GM21515 (cell line): ENCODE results near the gene EPHA5.

Experiments
- ATAC-seq: cut with Tn5 transposase; IDR thresholded peaks from one replicate; pipeline ENCODE4 v1.9.1; 2021; ENCODE audit not compliant: unreplicated experiment

Gene EPHA5

DNA sequence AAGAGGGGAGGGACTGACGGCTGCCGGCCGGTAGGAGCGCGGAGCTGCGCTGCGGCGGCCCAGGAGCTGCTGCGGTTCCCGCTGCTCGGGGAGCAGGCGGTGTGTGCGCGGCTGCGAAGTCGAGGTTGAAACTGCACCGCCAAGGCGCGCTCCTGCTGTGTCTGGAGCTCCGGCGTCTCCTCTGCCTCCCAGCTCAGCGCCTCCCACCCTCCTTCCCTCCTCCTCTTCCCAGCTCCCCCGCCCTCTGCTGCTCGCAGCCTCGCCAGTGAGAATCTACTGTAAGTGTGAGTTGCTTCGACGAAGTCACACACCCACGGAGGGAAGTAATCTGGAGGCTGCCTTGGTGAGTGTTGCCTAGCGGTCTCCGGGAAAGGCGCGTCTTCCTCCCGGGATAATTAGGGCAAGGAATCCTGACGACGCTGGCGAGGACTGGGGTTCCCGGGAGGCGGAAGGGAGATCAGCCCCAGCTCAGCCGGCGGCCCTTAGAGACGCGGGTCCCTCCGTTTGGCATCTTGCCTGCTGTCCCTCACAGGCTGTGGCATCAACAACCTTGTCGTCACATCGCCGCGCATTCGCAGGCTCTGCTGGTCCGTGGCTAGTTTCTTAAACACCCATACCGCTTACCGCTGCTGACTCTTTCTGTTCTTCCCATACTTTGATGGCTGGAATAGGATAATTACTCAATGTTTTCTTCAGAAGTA is at the start of gene EPHA5:
Gene EPHA5, minus strand, starts transcription at position 159 of the 701 bp plus-strand sequence. CDS start 747 bp downstream, outside the sequence.
- no peak for ATAC-seq

DNA sequence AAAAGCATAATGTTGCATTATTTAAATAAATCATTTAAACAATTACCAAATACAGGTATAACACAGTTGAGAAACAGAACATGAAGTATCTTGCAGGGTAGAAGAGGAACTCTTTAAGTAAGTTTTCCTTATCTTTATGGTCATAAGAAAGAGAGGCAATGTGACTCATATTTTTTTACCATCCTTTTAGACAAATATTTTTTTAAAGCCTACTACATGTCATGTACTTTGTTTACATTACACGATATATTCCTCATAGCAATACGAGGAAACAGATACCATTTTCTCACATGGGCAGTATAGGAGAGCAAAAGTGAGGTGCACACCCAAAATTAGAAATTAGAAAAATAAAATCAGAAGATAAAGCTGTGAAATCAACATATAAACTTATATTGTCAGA is 49.3 kb upstream of the EPHA5 start:
- no peak for ATAC-seq

DNA sequence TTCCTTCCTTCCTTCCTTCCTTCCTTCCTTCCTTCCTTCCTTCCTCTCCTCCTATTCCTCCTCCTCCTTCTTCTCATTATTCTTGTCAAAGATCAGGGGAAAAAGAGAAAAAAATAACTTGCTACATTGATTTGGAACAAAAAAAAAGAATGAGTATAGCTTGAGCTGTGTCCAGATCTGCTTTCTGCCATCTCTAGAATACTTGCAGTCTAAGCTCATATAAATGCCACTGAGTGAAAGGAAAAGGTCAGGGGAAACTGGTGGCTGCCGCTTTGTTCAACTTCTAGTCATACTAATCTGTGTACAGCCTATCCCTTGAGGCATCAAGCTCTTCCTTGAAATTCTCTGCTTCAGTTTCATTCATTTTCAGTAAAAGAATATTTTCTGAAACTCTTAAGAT is 28.3 kb upstream of the EPHA5 start:
- ATAC-seq: no peak

DNA sequence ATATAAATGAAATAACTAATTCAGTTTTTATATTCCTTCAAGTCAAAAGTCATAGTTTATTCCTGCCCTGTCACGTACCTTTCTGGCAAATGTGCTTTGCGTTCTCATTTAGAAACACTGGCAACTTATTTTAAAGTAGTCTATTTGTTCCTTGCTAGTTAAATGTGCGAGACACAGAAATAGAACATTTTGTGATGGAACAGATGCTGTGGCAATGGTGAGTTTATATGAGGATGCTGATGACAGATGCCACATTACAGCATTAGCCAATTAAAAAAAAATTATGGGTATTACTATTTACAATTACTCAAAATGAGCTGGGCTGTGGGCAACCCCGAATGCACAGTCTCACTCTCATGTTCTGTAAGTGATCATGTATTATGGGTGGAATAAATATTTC is 26.1 kb upstream of the EPHA5 start:
- no peak for ATAC-seq

DNA sequence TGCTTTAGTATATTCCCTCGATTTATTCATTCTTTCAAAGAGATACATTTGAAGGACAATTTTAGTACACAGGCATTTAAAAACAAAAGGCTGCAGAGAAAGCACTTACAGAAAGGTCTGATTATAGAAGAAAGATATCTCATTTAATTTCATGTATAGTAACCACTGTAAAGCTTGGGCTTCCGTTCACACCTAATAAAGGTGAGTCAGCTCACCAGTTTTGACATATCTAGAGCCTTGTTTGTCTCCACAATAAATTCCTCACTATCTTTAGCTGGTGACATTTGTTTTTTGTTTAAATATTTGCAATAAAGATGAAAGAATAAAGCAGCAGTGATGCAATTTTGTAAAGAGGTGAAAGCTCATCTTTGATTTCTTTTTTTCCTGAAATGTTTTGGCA is 1.1 kb upstream of the EPHA5 start:
- ATAC-seq: no peak

DNA sequence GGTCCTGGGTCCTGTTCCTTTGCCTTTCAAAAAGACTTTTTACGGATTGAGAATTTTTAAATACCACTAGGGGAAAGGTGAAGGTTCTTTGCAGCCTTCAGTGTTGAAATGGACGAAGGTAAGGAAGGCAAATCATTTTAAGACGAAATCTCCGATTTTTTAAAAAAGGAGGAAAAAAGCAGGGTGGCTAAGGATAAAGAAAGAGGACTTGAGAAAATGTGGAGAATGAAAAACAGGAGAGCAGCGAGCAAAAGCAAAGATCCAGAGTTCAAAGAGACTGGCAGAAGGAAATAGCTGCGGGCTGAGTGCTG is 314 bp downstream of the EPHA5 start:
- no peak for ATAC-seq

DNA sequence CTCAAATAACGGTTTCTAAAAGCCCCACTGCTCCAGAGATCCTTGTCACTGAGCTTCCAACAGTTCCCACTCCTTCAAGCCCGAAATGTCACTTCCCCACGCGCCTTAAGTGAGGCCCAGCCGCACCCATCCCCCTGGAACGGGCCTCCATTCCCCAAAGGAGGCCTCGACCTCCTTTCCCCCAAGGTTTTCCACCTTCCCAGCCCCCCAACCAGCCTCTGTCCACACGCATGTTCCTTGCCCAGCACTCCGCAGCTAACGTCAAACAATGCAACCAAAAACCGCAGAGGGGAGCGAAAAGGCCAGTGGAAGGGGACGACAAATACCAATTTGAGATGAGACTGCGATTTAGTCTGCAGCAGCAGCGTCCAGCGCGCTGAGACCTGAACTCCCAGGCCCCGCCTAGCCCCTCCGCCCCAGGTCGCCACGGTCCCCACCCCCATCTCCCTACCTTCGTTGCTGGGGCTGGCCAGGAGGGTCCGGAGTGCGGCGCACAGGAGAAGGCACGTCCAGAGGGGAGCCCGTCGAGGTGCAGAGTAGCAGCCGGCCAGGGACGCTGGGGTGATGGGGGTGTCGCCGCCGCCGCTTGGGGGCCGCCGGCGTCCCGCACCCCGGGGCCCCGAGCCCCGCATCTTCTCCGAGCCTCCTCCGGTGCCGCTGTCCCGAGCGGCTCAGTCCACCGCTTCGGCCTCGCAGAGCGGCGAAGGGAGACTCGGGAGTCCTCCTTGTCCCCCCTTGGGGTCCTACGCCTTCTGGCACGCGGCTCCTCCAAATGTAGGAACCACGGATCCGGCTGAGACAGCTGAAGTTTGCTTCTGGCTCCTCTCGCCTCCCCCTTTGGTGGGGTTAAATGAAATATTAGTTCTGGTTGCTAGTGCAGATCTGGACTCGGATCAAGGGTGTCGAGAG is 924 bp downstream of the EPHA5 start:
- no peak for ATAC-seq

DNA sequence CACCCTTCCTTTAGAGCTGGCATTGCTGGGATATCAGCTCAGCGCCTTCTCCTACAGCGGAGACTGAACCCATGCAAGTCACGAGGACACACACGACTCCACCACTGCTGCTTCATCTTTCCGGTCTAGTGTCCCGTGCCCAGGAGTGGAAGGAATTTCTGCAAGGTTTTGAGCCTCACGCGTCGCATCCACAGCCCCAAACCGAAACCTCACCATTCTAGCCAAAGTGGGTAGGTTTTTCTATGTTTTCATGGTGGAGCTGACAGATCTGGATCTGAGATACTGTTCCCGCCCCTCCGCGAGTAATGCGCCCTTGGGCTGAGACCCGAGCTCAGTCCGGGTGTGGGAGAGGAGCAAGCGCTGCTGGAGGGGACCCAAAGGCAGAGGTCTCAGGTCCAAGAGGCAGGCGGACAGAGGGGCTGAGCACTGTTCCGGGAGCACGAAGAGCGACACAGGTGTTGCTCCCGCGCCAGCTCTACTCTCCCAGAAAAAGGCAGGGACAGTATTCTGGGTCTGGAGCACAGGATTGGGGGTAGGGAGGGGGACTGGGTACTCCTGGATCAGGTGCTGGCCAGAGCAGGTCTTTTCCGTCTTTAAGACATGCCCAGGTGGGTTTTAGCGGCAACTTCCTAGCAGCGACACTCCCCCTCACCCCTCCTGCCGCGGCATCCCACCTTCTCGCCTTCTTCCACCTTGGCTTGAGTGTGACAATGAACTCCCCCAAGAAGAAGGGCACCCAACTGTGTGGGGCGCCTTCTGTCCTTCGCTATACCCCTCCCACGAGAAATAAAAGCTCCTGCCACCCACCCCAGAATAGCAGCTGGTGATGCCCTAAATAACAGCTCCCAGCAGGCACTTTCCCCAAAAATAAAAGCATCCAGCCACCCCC is 1.8 kb downstream of the EPHA5 start:
- no peak for ATAC-seq

DNA sequence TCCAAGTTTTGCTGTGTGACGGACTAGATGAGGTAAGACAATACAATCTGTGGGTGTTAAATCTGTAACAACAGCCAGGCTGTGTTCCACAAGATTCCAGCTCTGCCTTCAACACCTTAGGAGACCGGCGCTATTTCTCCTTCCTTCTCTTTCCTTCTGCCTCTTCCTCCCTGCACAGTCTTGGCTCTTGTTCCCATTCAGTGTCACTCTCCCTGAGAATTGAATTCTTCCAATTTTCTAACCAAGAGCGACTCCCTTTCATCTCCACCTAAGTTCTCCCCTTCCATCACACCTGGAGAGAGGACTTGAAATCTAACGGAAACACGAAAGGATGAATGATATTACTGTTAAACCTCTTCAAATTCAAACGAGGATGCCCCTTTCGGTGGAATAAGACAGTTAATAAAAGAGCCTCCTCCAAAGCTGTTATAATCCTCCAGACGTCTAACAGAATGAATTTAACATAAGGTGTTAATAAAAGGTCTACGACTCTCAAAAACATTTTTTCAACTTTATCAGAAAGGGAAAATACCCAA is 2.7 kb downstream of the EPHA5 start:
- ATAC-seq: no peak

DNA sequence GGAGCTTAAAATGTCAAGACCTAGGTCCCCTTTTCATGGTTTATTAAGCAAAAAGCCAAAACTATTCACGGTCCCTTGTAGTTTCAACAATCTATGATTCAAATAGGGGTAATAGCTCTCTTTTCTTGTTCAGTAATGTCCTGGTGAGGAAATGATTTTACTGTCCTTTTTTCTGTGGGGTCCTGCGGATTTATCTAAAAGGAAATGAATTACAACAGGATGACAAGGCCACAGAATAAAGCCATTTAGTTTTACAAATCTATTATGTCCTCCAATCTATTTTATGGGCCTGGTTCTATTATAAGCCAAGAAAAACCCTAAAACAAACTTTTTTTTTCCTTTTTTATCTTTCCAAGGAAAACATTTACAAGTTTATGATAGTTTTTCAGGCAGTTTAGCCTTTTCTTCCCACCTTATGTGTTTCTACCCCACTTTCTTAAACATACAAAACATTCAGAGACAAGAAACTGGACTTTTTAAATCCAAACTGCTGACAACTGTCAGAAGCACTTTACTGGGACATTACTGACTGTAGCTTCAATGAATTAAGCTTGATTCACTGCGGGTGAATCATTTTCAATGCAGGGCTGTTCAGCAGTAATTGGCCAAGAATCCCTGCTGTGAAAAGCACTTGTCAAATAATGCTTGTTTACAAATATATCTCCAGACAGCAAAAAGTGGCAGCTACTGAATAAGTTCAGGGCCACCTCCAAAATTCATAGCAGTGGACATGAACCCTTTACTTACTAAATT is 4.3 kb downstream of the EPHA5 start:
- no peak for ATAC-seq

DNA sequence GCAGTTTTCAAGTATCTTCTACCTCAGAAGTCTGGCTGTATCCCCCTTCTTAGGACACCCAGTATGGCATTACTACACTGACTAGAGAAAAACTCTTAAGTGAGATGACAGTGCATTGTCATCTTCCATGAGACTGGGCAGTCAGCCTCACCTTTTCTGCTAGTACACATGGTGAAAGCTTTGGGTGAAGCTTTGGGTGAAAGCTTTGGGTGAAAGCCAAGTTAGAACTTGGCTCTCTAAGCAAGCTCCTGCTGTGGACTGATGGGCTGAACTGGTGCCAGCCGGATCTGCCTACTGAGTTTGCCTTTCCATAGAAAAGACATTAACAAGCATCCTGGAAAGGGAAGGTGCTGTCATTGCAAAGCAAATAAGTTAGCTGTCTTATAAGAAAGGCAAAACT is 8.8 kb downstream of the EPHA5 start:
- ATAC-seq: no peak

DNA sequence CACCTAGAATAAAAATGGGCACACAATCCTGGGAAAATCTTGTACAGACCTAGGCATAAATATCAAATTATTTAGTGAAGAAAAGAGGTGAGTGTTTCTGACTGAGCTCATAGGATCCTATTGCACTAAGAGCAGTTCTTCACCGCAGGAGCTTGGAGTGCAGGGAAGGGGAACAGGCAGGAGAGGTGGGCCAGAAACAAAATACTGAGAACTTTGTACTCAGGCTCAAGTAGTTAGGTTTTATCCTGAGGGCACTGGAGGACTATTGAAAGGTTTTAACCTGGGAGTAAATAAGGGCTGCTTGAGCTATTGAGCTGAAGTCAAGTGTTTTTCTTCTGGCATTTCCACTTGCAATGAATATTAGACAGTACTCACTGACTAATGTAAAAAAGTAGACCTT is 12.2 kb downstream of the EPHA5 start:
- ATAC-seq: no peak

DNA sequence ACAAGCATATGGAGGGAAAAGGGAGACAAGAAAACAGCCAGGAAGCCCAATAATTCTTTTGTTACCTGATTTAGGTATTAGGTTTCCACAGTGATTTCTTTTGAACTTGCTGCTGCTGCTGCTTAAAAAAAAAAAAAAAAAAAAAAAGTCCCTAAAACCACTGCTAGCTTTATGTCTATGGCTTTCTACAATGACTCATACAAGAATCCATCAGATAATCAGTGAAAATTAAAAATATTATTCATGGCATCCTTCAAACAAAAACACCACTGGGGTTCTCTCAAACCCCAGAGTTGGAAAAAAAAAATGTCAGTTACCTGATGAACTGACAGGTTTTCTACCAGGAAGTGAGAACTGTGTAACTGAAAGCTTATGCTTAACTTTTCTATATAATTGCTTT is 14.3 kb downstream of the EPHA5 start:
- no peak for ATAC-seq

DNA sequence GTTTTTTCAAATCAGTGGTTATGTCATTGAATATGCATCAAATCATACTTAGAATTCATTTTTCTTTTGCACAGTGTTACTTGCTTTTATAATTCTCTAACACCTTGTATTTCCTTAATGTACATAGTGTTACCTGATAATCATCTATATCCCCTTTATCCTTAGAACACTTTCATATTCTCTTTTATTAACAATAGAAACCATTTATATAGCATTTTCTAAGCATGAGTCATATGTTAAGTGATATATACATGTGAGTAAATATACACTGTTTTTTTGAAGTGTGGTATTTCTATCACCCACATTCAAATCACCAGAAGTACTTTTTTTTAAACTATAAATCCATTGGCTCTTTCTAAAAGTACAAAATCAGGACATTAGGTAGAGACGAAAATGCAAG is 15.3 kb downstream of the EPHA5 start:
- ATAC-seq: no peak

DNA sequence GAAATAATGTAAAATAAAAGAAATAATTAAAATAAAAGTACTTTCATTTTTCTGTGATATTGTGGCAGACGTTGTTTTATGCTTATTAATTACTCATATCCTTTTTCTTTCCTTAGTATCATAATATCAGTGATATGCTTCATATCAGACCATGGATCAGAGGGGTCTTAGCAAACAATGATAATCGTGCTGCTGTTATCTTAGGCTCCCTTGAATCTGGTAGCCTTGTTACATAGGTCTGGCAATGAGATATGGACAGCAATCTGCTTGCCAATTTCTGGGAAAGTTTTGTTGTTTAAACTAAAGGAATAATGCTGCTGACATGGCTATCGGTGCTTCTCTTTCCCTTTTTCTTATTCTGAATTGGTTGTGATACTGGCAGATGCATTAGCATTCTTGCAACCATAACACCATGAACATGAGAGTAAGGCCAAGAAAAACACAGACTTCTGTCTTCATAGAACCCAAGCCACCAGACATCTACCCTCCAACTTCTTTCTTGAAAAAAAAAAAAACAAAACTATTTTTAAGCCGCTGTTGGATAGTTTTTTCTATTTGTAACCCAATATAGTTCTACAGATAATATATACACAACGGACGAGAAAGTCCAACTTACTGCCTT is 16.4 kb downstream of the EPHA5 start:
- ATAC-seq: no peak

DNA sequence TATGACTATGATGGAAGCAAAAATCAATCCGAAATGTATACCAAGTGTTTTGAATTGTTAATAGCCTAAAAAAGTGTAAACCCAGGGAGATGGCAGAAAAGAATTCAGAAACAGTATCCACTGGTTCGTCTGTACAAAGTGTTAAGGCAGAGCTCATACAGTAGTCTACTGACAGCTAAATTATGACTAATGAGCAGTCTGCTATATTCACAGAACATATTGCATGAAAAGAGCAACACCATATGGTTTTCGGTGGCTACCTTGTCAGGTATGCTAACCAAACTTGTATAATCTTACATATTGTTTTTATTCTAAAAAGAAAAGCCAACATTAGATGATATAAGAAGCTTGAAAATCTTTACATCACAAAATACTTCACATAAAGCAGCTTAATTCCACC is 18.5 kb downstream of the EPHA5 start:
- no peak for ATAC-seq

DNA sequence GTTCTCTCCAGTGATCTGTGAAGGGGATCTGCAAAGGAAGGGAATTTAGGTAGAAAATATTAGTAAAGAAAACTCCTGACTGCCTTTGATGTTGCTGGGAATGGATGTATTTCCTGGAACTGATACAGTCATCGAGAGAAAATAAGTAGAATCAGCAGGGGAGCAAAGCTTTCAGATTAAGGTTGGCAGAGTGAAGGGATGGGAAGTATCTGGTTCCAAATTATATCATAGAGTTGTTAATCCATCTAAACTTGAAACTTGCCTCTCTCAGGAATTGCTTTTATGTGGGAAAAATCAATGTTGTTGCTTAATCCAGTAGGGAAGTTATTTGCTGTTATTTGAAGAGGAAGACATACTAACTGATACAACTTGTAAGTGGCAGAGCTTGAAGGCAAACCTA is 19.3 kb downstream of the EPHA5 start:
- no peak for ATAC-seq

DNA sequence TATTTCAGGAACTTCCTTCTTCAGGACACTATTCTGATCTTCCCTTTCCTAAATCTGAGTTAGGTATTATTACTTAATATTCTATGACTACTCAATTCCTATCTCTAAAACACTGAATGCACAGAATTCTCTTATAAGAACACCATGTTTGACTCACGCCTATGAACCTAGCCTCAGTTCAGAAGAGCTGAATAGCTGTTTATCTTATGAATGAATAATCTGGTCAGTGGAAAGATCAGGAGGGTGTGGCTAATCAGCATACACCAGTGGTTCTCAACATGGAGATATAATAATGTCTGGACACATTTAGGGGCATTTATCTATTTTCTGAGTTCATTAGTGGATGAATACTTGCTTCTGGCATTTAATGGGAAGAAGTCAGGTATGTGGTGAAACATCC is 24.2 kb downstream of the EPHA5 start:
- no peak for ATAC-seq

DNA sequence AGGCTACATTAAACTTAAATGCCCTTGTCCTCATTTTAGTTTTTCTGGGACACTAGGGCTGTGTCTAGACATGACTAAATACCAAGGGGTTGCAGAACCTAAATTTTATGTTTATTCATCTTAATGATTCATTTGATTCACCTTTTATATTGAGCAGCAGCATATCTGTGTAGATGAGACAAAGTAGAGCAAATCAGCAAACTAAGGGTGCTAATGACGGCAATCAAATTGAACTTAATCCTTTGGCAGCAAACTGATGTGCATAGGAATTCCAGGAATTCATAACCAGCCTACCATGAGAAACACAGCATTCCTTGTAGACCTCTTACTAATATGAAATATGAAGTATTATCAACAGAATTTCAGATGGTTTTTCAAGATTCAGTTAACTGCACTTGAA is 25.1 kb downstream of the EPHA5 start:
- no peak for ATAC-seq
